GM18517 (cell line): ENCODE measurements around the gene PRKAB2.
"Not testable (repeated sequence)": the region's sequence is repeated elsewhere in the genome, so short reads cannot be mapped to it uniquely, and the experiment has no call there.

Source experiments
- ATAC-seq: cut with Tn5 transposase; IDR thresholded peaks from one replicate; pipeline ENCODE4 v1.9.1; 2021; ENCODE audit warnings: mild to moderate bottlenecking, moderate library complexity; ENCODE audit not compliant: unreplicated experiment

Gene PRKAB2, protein sequence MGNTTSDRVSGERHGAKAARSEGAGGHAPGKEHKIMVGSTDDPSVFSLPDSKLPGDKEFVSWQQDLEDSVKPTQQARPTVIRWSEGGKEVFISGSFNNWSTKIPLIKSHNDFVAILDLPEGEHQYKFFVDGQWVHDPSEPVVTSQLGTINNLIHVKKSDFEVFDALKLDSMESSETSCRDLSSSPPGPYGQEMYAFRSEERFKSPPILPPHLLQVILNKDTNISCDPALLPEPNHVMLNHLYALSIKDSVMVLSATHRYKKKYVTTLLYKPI

DNA sequence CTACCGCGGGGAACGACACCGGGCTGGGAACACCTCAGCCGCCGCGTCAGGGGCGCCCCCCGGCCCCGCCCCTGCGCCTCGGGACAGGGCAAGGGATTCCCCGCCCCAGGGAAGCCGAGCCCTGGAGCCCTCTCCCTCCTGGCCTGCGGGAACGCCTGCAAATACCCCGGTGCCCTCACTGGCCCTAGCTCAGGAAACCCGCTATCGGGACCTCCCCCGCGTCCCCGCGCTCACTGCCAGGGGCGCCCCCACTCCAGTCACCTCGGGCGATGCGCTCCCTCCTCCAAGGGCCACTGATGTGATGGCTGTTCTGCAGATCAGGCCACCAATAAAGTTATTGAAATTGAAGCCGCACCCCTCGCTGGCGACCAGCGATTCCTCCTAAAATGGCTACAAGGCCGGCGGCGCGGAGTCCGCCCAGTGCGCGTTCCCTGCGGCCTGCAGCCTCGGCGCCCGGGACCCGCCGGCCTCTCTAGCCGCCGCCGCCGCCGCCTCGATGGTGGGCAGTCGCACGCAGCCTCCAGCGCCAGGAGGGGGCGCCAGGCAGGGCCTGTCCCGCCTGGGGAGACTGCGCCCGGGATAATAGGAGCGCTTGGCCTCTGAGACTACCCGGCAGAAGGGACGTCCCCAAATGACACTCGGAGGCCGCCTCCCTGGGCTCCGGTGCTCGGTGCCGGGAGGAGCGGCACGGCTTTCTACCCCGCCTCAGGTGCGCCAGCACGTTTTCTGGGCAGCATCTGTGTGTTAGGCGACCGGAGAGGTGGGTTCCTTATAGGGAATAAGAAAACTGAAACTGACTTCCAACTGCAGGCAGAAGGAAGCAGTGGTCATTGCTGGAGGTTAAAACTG, at the start of gene PRKAB2:
Gene PRKAB2, minus strand, starts transcription at position 303 of the 849 bp plus-strand sequence. CDS start 326 bp downstream, outside the sequence.
- peak; percentile 89 for ATAC-seq

DNA sequence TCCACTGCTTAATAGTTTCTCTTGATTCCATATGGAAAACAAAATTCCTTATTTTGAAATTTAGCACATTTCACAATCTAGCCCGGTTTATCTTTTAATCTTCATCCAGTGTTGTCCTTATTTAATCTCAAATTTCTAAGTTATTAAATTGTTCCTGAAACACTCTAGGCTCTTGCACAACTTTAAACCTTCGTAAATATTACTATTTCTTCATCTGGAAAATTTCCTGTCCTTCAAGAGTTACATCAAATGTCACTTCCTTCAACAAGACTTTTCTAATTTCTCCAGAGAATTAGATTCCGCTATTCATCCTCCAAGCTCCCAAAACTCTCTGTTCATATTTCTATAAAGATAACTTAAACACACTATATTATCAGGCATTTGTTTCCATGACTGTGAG, 46.3 kb upstream of the PRKAB2 start:
- ATAC-seq = no peak

DNA sequence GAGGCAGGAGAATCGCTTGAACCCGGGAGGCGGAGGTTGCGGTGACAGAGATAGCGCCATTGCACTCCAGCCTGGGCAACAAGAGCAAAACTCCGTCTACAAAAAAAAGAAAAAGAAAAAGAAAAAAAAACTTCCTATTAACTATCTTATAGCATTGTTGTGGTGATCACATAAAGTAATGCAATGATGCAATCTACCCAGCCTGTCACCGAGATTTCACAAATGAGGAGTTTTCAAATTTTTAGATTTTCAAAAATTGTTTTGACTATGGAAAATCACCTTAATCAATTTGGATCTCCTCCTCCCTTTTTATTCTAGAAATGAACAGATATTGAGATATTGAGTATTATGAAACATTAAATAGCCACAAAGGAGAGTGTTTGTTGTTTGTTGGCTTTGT, 44.9 kb upstream of the PRKAB2 start:
- no peak for ATAC-seq

DNA sequence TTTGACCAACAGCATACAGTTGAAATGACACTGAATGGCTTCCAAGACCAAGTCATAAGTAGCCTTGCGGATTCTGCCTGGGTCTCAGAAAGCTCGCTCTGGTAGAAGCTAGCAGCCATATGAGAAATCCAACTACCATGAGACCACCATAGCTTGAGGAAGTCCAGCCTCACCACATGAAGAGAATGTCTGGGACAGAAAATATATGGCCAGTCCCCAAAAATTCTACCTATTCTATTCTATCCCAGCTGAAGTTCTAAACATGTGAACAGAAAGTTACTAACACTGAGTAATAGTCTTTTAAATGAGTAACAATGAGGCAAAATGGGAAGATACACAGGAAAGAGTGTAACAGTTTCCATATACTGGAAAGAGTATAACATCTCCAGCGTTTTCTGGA, 43.9 kb upstream of the PRKAB2 start:
- no peak for ATAC-seq

DNA sequence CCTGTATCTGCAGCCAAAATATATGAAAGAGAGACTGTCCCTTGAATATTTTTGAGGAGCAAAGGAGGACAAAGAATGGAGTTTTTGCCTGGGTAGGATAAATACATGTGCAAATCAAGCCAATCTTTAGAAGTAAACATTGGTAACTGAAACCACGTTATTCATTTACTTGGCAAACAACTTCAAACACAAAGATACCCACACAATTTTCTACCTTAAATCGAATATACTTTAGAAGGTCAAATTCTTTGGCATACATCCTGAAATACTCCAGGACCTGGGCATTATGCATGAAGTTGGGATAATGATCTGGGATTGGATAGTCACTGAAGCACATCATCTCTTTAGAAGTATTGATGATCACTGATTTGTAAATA, 43.3 kb upstream of the PRKAB2 start:
- ATAC-seq = no peak

DNA sequence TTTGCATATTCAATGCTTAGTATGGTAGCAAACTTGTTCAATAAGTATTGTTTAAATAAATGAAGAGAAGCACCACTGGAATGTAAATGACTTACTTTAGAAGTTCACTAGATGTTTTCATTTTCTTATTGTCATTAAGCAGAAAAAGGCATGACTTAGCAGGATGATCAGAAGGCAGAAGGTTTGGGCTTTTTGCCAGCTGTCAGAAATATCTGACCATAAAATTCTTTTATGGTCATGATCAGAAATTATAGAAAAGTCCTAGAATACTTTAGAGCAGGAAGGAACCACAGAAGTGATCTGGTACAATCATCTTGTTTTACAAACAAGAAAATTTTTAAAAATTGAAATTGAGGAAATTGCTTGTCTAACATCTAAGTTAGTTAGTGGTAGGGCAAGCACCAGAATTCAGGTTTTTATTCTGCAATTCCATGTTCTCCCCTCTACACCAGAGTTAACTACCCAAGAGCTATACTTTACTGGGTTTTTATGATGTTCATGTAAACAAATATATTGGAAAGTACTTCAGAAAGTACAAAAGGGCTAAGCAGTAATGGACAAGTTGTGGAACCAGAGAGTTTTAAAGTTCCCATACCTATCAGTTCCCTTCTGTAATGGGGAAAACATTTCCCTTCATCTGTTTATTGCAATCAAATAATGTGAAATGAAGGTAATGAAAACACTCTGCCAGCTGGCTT, 42.7 kb upstream of the PRKAB2 start:
- no peak for ATAC-seq

DNA sequence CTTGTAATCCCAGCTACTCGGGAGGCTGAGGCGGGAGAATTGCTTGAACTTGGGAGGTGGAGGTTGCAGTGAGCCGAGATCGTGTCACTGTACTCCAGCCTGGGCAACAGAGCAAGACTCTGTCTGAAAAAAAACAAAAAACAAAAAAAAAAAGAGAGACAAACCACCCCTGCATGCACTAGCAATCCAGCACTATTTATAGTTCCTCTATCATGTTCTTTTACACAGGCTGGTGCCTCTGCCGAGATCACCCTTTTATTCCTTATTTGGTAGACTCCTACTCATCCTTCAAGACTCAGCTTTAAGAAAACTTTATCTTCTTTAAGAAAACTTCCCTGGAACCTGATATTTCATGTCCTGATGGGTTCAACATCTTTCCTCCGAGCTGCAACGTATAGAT, 42.1 kb upstream of the PRKAB2 start:
- ATAC-seq = no peak

DNA sequence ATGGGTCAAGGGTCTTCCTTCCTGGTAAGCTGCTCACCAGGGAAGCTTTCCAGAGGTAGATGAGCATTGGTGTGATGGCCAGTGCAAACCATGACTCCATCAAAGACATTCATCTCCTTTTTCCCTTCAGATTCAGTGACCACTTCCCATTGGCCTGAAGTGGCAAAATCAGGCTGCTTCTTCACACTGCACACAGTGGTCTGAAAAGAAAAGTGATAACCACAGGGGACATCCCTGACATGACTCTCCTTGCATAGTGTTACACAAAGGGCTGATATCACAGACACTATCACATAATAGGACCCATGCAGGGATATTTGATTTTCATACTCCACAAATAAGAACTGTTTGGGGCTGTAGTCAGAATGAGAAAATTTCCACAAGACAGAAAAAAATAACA, 41.0 kb upstream of the PRKAB2 start:
- no peak for ATAC-seq

DNA sequence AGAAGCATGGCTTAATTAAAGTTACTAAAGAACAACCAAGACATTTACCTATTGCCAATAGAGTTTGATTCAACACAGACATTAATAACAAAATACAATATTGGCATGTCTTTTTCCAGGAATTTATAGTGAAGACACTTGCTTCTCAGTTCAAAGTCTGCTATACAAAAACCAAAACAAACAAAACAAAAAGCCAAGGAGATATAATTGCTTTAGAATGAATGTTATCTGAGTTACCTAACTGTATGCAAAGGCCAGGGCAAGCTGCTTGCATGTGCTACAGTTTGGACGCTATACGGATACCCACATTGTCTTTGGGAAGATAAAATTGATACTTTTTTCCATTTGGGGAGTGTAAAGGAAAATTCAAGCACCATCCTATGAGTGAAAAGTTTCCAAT, 39.3 kb upstream of the PRKAB2 start:
- no peak for ATAC-seq

DNA sequence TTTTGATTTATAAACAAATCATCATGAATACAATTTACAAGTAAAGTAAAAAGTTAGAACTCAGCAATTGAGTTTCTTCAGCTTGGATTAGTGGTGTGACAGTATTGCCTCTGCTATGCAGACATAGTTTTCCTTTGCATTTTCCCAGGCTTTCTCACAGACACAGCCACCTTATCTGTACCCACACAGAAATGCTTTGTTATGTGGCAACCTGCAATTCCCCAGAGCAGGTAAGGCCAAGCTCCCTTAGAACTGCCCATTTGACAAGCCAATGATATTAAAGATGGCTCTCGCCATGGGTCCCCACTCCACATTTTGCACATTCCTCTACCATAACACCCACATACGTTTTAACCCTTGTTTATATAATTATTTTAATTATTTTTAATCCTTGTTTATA, 38.7 kb upstream of the PRKAB2 start:
- no peak for ATAC-seq

DNA sequence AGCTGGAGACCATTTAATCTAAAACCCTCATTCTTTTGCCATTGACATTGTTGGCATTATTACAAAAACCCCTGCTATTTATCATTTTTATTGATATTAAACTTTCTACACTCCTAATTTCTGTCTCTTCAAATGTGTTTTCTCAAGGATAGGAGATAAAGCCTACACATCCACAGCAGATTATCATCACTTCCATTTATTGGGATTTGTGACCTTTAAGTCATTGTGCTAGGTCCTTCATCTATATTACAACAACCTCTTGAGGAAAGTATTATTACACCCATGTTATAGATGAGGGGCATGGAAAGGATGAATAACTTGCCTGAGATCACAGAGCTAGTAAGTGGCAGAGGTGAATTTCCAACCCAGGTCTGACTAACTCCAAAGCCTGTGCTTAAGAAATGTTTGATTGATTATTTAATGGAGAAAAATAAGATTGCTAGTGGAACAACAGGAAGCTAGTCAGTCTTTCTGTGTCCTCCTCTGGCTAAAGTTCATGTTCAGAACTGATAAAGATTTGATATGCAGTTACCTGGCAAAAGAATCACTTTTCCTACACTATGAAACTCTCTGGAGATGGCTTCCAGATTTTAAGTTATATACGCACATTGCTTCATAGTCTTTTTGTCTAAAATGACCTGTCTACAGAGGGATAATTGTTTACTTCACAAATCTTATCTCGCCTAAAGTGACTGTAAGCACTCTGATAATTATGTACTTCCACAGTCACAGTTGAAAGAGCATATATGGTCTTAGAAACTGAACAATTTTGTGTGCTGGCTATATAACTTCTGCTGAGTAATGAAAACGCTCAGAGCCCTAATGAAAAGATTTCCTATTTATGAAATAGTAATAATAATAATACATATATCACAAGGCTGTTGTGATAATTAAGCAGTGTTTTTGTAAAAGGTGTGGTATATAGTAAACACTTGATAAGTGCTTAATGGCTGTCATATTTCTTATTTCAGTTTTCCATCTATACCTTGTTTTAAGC, 37.9 kb upstream of the PRKAB2 start:
- ATAC-seq = no peak

DNA sequence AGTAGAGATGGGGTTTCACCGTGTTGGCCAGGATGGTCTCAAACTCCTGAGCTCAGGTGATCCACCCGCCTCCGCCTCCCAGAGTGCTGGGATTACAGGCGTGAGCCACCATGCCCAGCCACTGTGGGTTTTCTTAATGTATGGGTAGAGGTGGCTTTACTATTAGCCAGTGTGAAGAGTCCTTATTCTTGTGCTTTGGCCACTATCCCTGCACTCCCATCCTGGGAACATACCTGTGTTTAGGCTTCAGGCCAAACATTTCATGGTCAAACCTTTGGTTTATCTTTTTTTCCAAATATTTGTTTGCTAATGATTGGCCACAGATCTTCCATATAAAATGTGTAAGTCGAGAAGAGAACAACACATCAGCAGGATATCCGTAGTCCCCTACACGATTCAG, 36.3 kb upstream of the PRKAB2 start:
- ATAC-seq = no peak

DNA sequence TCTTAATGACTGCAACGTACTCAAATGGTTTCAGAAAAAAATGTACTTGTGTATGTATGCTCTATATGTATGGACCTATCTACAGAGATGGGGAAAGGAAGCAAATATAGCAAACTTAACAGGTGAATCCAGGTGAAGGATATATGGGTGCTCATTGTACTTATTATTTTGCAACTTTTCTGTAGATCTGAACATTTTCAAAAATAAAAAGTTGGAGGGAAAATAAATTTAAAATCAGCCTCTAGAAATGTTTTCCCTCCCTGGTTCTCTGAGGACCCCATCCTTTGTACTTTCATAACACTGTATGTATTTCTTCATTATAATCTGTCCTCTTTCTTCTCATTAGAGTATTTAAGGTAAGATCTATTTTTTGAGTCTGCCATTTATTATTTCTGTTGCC, 34.9 kb upstream of the PRKAB2 start:
- no peak for ATAC-seq

DNA sequence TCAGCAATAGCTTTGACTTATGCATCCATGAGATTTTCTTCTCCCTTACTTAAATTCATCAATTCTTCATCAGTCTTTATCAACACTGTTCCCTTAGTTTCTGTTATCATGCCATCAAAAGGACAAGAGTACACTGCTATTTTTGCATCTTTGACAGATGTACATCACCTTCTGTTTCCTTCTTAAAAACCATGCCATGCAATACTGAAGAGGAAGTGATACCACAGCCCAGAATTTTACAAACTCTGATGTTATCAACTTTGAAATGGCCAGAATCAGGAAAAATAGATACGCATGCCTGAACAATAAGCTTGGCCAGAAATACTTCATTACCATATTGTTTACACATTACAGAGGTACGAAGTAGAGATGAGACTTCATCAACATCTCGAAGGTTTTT, 31.8 kb upstream of the PRKAB2 start:
- no peak for ATAC-seq

DNA sequence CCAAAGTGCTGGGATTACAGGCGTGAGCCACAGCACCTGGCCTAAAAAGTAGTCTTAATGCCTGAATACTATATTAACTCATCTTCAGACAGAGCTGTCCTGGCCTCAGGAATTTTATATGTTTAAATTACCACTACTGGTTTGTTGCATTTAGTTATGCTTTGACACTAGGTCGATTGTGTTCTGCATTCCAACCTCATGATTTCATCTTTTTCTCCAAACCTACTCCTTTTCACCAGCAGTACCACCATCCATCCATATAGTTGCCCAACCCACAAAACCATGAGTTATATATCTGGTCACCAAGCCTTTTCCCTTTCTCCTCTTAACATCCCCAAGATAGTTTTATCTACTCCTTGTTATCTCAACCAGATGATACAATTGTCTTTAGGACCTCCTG, 30.3 kb upstream of the PRKAB2 start:
- no peak for ATAC-seq

DNA sequence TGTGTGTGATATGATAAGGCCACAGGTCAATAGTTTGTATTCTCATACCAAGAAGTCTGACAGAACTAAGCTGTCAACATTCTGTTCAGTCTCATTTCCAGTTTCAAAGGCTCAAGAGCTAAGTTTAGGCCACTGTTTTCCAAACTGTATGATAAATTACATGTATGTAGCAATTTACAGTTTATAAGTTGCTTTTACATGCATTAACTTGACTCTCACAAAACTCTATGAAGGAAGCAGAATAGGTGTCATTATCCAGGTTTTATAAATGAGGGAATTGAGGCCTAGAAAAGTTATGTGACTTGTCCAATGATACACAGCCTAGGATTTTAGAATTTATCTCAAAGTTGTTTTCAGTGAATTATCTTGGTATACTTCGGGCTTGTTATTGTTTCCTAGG, 29.5 kb upstream of the PRKAB2 start:
- no peak for ATAC-seq

DNA sequence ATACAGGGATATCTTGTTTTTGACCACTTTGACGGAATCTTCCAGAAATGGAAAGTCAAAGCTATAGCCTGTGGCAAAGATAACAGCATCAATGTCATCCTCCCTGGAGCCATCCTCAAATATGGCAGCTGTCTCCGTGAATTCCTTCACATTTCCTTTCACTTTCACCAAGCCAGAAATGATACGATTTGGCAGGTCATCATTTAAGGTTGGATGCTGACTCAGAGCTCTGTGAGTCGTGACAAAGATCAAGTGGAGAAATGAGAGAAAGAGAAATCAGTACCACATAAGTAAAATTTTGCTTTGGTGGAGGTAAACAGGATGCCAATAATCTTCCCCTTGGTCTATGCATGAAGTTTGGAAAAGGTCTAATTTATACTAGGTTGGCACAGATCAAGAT, 29.0 kb upstream of the PRKAB2 start:
- ATAC-seq = no peak

DNA sequence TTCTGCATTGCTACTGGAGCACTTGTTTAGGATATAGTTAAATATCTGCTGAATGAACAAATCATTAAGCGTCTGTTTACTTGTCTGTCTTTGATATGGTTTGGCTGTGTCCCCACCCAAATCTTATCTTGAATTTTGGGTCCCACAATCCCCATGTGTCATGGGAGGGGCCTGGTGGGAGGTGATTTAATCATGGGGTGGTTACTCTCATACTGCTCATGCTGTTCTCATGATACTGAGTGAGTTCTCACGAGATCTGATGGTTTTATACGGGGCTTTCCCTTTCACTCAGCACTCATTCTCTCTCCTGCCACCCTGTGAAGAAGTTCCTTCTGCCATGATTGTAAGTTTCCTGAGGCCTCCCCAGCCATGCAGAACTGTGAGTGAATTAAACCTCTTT, 25.1 kb upstream of the PRKAB2 start:
- ATAC-seq = not testable (repeated sequence)

DNA sequence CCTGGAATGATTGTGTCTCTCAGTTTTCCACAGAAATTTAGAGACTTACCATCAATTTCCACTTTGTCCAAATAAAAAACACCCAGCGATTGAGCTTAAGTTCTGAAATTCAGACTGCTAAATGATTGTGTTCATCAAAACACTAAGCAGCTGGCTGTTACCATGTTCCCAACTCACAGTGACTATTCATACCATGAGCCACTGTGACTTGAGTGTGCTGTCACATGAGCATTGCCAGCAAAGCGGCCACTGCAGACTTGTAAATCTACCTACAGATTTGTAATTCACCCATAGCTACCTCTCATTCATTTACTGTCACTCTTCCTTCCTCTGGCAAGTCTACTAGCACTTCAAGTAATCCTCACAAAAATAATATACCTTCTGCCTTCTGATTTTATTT, 17.2 kb upstream of the PRKAB2 start:
- ATAC-seq = no peak

DNA sequence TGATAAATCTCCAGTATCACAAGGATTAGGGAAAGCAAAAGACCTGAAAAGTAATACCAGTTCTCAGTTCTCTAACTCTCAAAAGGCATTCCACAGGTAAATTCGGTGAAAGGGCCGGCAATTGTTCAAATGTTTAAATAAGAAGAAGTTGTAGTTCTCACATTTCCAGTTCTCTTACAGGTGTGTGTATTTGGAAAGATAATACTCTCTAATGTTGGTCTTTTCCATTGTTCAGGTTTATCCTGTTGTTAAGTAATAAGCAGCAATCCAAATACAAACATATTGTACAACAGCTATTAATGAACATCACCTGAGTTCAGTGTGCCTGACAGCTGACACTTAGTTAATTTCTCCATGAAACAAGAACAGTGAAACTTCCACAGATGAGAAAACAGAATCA, 13.2 kb upstream of the PRKAB2 start:
- ATAC-seq = no peak
